ENCODE data around the gene MFAP5.

- TF ChIP-seq CTCF (optimal IDR thresholded peaks at IDR 0.05 in 1 of 3, IDR thresholded peaks at IDR 0.05 in 1 of 3, conservative IDR thresholded peaks at IDR 0.05 in 1 of 3; ENCODE audit: extremely low read depth in 1 of 3, insufficient read depth in 2 of 3, low read length in 3 of 3), result no peak
- TF ChIP-seq EZH2 (IDR thresholded peaks at IDR 0.05; ENCODE audit: low read length), result no peak
Observed at GRCh38 chr12:8681129-8681884, 18.7 kb upstream of the MFAP5 start.

Measured in keratinocyte (primary cell).